Osteoblast (primary cell): ENCODE results near the gene UBXN4. TPM values are rescaled to one million over a fixed set of nuclear protein-coding genes. Genes with fewer than 3 reads are reported as not detected.
"Not testable (repeated sequence)": the region's sequence is repeated elsewhere in the genome, so short reads cannot be mapped to it uniquely, and the experiment has no call there.

Experiments used
- DNase-seq: peaks from one replicate; pipeline ENCODE4 v3.0.0; 2011; ENCODE audit warnings: low spot score, mixed read lengths; ENCODE audit not compliant: insufficient read length; ENCODE audit errors: missing footprints
- H2AFZ ChIP-seq: 2 replicates; pipeline ENCODE4 v1.6.0; 2011; ENCODE audit warnings: mild to moderate bottlenecking, low read length
- H3K27ac ChIP-seq: 2 replicates; pipeline ENCODE4 v1.5.1; 2011; ENCODE audit warnings: mild to moderate bottlenecking, low read depth, low read length, moderate library complexity
- H3K27me3 ChIP-seq: 2 replicates; pipeline ENCODE4 v1.6.0; 2012; ENCODE audit warnings: mild to moderate bottlenecking, control low read depth, inconsistent platforms, low read length, moderate library complexity; ENCODE audit not compliant: insufficient read depth
- H3K36me3 ChIP-seq: 2 replicates; pipeline ENCODE4 v1.5.1; 2011; ENCODE audit warnings: mild to moderate bottlenecking, low read length, control low read depth, moderate library complexity; ENCODE audit not compliant: insufficient read depth
- H3K4me1 ChIP-seq: 2 replicates; pipeline ENCODE4 v1.5.1; 2011; ENCODE audit warnings: mild to moderate bottlenecking, low read length, control low read depth, moderate library complexity; ENCODE audit not compliant: insufficient read depth
- H3K4me2 ChIP-seq: 2 replicates; pipeline ENCODE4 v1.6.0; 2011; ENCODE audit warnings: mild to moderate bottlenecking, low read length; ENCODE audit not compliant: insufficient read depth
- H3K4me3 ChIP-seq: fragments of 200-600 bp; sonication (generic); 3 replicates; pipeline ENCODE4 v1.5.1; 2012; ENCODE audit warnings: mild to moderate bottlenecking, low read length, inconsistent platforms; ENCODE audit not compliant: insufficient read depth
- H3K79me2 ChIP-seq: 2 replicates; pipeline ENCODE4 v1.6.0; 2012; ENCODE audit warnings: mild to moderate bottlenecking, low read length, control low read depth, inconsistent platforms; ENCODE audit not compliant: insufficient read depth
- H3K9me3 ChIP-seq: 2 replicates; pipeline ENCODE4 v1.5.1; 2011; ENCODE audit warnings: low read depth, low read length, control low read depth
- H4K20me1 ChIP-seq: 2 replicates; pipeline ENCODE4 v1.6.0; 2012; ENCODE audit warnings: mild to moderate bottlenecking, low read length, control low read depth; ENCODE audit not compliant: insufficient read depth
- total RNA-seq: library from RNA; depleted of rRNA; stranded (reverse); fragments of >200 nt; gene quantifications from 2 replicates; pipeline ENCODE4 v1.2.3, GENCODE V29; 2012
- TF ChIP-seq, protein P1 (sequence below): IDR thresholded peaks from 2 replicates; pipeline ENCODE4 v1.5.1; 2011; ENCODE audit warnings: mild to moderate bottlenecking, low read depth, low read length, moderate library complexity; ENCODE audit errors: extremely low read depth

Gene UBXN4
- total RNA-seq, 1 donor = 75.6 TPM

- H3K27me3 ChIP-seq = no peaks in the 10 kb centered on the region
- H2AFZ ChIP-seq = no peak overlapping the region
- no peak overlapping the region for H3K27ac ChIP-seq
- DNase-seq = no peak
- no peaks in the 10 kb centered on the region for H3K79me2 ChIP-seq
- peaks cover 2% of the 10 kb centered on the region for H4K20me1 ChIP-seq
- no peaks in the 10 kb centered on the region for H3K36me3 ChIP-seq
- no peak overlapping the region for H3K4me2 ChIP-seq
- TF ChIP-seq, protein P1, sequence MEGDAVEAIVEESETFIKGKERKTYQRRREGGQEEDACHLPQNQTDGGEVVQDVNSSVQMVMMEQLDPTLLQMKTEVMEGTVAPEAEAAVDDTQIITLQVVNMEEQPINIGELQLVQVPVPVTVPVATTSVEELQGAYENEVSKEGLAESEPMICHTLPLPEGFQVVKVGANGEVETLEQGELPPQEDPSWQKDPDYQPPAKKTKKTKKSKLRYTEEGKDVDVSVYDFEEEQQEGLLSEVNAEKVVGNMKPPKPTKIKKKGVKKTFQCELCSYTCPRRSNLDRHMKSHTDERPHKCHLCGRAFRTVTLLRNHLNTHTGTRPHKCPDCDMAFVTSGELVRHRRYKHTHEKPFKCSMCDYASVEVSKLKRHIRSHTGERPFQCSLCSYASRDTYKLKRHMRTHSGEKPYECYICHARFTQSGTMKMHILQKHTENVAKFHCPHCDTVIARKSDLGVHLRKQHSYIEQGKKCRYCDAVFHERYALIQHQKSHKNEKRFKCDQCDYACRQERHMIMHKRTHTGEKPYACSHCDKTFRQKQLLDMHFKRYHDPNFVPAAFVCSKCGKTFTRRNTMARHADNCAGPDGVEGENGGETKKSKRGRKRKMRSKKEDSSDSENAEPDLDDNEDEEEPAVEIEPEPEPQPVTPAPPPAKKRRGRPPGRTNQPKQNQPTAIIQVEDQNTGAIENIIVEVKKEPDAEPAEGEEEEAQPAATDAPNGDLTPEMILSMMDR = no peak
- H3K4me3 ChIP-seq = no peak overlapping the region
- no peaks in the 10 kb centered on the region for H3K9me3 ChIP-seq
- H3K4me1 ChIP-seq = peaks cover 10% of the 10 kb centered on the region
Measured at GRCh38 chr2:135703300-135703699, 38.4 kb upstream of the UBXN4 start.

DNA sequence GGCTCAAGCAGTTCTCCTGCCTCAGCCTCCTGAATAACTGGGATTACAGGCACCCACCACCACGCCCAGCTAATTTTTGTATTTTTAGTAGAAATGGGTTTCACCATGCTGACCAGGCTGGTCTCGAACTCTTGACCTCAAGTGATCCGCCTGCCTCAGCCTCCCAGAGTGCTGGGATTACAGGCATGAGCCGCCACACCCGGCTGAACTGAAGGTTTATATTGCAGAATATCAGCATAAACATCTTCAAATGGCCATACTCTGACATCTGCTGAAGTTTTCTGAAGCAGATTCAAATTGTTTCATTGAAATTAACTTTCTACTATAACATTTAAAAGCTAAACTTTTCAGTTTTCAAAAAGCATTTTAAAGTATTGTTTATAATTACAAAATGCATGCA lies 37.6 kb upstream of the UBXN4 start:
- not testable (repeated sequence) for DNase-seq, H3K27me3 ChIP-seq, H4K20me1 ChIP-seq, H3K36me3 ChIP-seq, H2AFZ ChIP-seq, H3K79me2 ChIP-seq, H3K27ac ChIP-seq, H3K4me2 ChIP-seq, H3K4me3 ChIP-seq, H3K9me3 ChIP-seq
- peaks cover 10% of the 10 kb centered on the region for H3K4me1 ChIP-seq

DNA sequence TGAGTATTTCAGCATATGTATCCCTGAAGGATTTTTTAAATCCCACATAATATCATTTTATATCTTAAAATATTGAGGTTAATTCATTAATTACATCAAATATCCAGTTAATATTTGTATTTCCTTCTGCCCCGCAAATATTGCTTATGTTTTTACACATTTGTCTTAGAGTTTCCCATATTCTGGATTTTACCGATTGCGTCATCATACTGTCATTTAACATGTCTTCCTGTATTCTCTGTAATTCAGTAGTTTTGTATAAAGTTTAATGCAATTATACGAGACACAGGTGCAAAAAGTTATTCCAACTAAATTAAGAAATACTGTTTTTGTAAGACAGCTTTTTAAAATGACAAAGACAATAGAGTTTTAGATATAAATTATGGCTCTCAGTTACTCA lies 33.5 kb upstream of the UBXN4 start:
- Histone ChIP-seq H3K4me3 (no peak overlapping the region), H3K79me2 (no peaks in the 10 kb centered on the region), H3K36me3 (no peaks in the 10 kb centered on the region), H3K9me3 (no peaks in the 10 kb centered on the region), H4K20me1 (peaks cover 2% of the 10 kb centered on the region), H2AFZ (no peak overlapping the region), H3K4me1 (no peaks in the 10 kb centered on the region), H3K27ac (no peak overlapping the region), H3K4me2 (no peak overlapping the region), H3K27me3 (no peaks in the 10 kb centered on the region)
- DNase-seq = no peak
- TF ChIP-seq, protein P1 = no peak

DNA sequence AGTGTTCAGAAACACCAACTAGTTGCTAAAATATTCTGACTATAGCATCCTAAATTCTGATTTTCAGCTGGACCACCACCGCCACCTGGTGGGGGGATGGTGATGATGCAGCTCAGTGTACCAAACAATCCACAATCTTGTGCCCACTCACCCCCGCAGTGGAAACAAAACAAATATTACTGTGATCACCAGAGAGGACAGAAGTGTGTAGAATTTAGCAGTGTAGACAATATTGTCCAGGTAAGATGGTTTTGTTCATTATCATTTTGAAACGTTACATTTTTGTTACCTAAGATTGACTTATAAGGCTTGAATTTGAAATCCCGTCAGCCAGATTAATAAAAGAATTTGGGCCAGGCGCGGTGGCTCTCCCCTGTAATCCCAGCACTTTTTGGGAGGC lies 31.7 kb upstream of the UBXN4 start:
- TF ChIP-seq, protein P1 = peak; percentile 93

GRCh38 chr2:135715086-135715485 lies 26.6 kb upstream of the UBXN4 start:
- H3K4me2 ChIP-seq, H3K27me3 ChIP-seq, H3K4me1 ChIP-seq, H4K20me1 ChIP-seq, H2AFZ ChIP-seq, H3K79me2 ChIP-seq, DNase-seq, H3K36me3 ChIP-seq, H3K9me3 ChIP-seq, H3K4me3 ChIP-seq, H3K27ac ChIP-seq: not testable (repeated sequence)

More for the DNA sequence above, 31.7 kb upstream of the UBXN4 start:
- H2AFZ ChIP-seq = no peak overlapping the region
- H3K27me3 ChIP-seq = no peaks in the 10 kb centered on the region
- no peaks in the 10 kb centered on the region for H3K79me2 ChIP-seq
- no peaks in the 10 kb centered on the region for H3K4me1 ChIP-seq
- H3K4me3 ChIP-seq = no peak overlapping the region
- H4K20me1 ChIP-seq = peaks cover 2% of the 10 kb centered on the region
- H3K4me2 ChIP-seq = no peak overlapping the region
- no peak overlapping the region for H3K27ac ChIP-seq
- no peaks in the 10 kb centered on the region for H3K9me3 ChIP-seq
- DNase-seq = peak; percentile 77
- H3K36me3 ChIP-seq = no peaks in the 10 kb centered on the region
